Lower leg skin (tissue), 3 donors: Measurements from ENCODE around the gene MEI4.

Source experiments
- CTCF ChIP-seq, 3 donors: fragments of 450-650 bp; IDR thresholded peaks; one replicate each; pipeline ENCODE4 v1.5.1; 2016; ENCODE audit warnings: antibody characterized with exemption in 3 of 3, mild to moderate bottlenecking in 3 of 3, moderate library complexity in 2 of 3
- POLR2A ChIP-seq, 2 donors: fragments of 450-650 bp; IDR thresholded peaks; one replicate each; pipeline ENCODE4 v1.6.1; 2016 to 2017; ENCODE audit warnings: antibody characterized with exemption in 2 of 2, mild to moderate bottlenecking in 1 of 2, moderate library complexity in 1 of 2

- TF ChIP-seq POLR2A (IDR thresholded peaks at IDR 0.05) (no peak), CTCF (IDR thresholded peaks at IDR 0.05) (no peak)
Observed at GRCh38 chr6:77857421-77857820, 204.6 kb downstream of the MEI4 start.
